Measurements from ENCODE around the gene GART. TPM values are rescaled to one million over a fixed set of nuclear protein-coding genes. Genes with fewer than 3 reads are reported as not detected.

Gene GART
- polyA plus RNA-seq, 3 donors: 7.4 to 28.6 (median 26.1) TPM

DNA sequence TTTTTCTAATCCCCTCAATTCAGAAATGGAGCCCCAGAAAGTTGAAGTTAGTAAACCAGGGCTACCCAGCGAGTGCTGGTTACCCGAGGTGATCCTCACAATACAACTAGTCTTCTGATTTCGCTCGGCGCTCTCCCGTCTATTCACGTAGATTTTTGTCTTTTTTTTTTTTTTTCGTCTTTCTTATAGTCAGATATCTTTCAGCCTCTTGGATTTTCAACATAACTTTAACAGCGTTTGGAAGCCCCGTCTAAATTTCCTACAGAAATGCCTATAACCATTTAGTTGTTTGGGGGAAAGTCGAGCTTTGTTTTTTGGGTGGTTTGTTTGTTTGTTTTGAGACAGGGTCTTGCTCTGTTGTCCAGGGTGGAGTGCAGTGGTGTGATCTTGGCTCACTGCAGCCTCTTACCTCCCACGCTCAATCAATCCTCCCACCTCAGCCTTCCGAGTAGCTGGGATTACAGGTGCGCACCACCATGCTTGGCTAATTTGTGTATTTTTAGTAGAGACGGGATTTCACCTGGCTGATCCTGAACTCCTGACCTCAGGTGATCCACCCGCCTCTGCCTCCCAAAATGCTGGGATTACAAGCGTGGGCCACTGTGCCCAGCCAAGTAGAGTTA lies 61.3 kb downstream of the GART start:
- H3K4me2 ChIP-seq (replicated peaks; ENCODE audit: extremely low read depth, low read length, poor library complexity, severe bottlenecking): peak overlapping the region; percentile 87
- DNase-seq: no peak
- Mint-ChIP-seq H3K36me3 (no peaks in the 10 kb centered on the region), H3K27ac (peak overlapping the region; percentile 87 to 97 (median 93)), H3K4me3 (peak overlapping the region; percentile 90 to 96), H3K4me1 (peaks cover 24% of the 10 kb centered on the region), H3K27me3 (ENCODE audit: low read depth in 3 of 3) (peaks cover 0 to 1% (median 0%) of the 10 kb centered on the region in 3 donors), H3K9me3 (peaks cover 0 to 2% (median 0%) of the 10 kb centered on the region in 7 donors)
- peak overlapping the region; percentile 62 to 97 (median 88) for H3K4me3 ChIP-seq (replicated peaks in 1 of 3; ENCODE audit: low read depth in 2 of 3, low read length in 3 of 3)
- peaks cover 5% of the 10 kb centered on the region for H4K20me1 ChIP-seq (ENCODE audit: insufficient read depth, low read length)
- H3K79me2 ChIP-seq (ENCODE audit: insufficient read depth, low read length): peaks cover 30% of the 10 kb centered on the region
- intact Hi-C loops (cut with micrococcal nuclease): loop anchor here (2.0 to 5.0 kb wide), 4 partner anchors 62 to 160 kb away; partner anchors contain the start of genes DONSON (in 2 of the 2), CRYZL1 (in 1 of the 2), GART (in 1 of the 2) and SON (in 1 of the 2)
- peak overlapping the region; percentile 77 to 88 for H3K27ac ChIP-seq (ENCODE audit: low read depth in 1 of 2, low read length in 2 of 2)
- no peaks in the 10 kb centered on the region for H3K27me3 ChIP-seq (ENCODE audit: control insufficient read depth in 2 of 2, insufficient read depth in 2 of 2, low read length in 2 of 2)
- no peaks in the 10 kb centered on the region for H3K36me3 ChIP-seq (replicated peaks in 1 of 2; ENCODE audit: control insufficient read depth in 1 of 2, insufficient read depth in 2 of 2, low read length in 2 of 2)
- peak overlapping the region; percentile 98 for H3K9ac ChIP-seq (ENCODE audit: insufficient read depth, low read length, poor library complexity, severe bottlenecking)
- H3K9me3 ChIP-seq (replicated peaks in 1 of 2; ENCODE audit: control insufficient read depth in 1 of 2, insufficient read depth in 1 of 2, low read length in 2 of 2): no peaks in the 10 kb centered on the region
- H2AFZ ChIP-seq (ENCODE audit: insufficient read depth, low read depth, low read length, poor library complexity, severe bottlenecking): peak overlapping the region; percentile 93
- peaks cover 21 to 33% of the 10 kb centered on the region in 2 donors for H3K4me1 ChIP-seq (ENCODE audit: control insufficient read depth in 1 of 2, insufficient read depth in 2 of 2, low read length in 2 of 2)
- WGBS (ENCODE audit: insufficient coverage): 33% methylated on average over 9 of the region's 17 CpGs
- TF ChIP-seq, protein P1, sequence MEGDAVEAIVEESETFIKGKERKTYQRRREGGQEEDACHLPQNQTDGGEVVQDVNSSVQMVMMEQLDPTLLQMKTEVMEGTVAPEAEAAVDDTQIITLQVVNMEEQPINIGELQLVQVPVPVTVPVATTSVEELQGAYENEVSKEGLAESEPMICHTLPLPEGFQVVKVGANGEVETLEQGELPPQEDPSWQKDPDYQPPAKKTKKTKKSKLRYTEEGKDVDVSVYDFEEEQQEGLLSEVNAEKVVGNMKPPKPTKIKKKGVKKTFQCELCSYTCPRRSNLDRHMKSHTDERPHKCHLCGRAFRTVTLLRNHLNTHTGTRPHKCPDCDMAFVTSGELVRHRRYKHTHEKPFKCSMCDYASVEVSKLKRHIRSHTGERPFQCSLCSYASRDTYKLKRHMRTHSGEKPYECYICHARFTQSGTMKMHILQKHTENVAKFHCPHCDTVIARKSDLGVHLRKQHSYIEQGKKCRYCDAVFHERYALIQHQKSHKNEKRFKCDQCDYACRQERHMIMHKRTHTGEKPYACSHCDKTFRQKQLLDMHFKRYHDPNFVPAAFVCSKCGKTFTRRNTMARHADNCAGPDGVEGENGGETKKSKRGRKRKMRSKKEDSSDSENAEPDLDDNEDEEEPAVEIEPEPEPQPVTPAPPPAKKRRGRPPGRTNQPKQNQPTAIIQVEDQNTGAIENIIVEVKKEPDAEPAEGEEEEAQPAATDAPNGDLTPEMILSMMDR (IDR thresholded peaks at IDR 0.05): no peak

DNA sequence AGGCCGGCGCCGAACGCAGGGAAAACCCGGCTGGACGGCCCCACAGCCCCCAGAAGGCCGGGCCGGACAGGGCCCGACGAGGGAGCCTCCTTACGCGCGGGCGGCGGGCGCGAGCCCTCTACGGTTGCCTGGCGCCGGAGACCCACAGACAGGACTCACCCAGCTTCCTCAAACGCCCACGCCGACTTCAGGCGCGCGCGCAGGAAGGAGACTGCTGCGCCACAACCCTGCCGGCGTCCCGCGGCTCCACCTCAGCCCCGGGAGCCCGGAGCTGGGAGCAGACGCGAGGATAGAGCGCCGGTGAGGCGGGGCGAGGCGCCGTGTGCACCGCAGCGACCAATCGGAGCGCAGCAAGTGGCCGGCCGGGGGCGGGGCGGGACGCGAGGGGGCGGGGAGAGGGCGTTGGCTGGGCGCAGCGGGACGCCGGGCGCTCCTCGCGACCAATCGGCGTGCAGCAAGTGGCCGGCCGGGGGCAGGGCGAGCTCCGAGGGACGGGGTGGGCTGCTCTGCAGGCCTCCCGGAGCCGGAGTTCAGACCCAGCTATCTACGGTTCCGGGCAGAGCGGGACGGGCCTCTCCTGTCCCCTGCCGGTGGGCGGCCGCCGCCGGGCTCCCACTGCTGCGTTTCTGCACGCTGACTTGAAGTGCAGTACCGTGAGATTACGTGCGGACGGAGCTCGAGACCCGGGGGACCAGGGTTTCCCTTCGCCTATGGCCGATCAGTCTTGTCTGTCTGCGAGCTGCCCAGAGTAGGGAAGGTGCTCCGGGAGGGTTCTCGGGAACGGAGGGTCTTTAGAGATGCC lies 62.0 kb downstream of the GART start, which contains the start of gene TMEM50B:
Gene TMEM50B (minus strand): TSS at position 296 of the 802 bp plus-strand sequence. CDS start 11,089 bp downstream, outside the sequence.
- Mint-ChIP-seq H3K4me3 (peak within 1 kb of the TSS; percentile 90 to 96), H3K27ac (peak within 1 kb of the TSS; percentile 87 to 97 (median 93)), H3K4me1 (peaks cover 24% of the 10 kb centered on the region), H3K27me3 (ENCODE audit: low read depth in 3 of 3) (peaks cover 0 to 1% (median 0%) of the 10 kb centered on the region in 3 donors), H3K36me3 (no peaks in the 10 kb centered on the region), H3K9me3 (peaks cover 0 to 2% (median 0%) of the 10 kb centered on the region in 7 donors)
- no peaks in the 10 kb centered on the region for H3K36me3 ChIP-seq (replicated peaks in 1 of 2; ENCODE audit: control insufficient read depth in 1 of 2, insufficient read depth in 2 of 2, low read length in 2 of 2)
- no peaks in the 10 kb centered on the region for H3K9me3 ChIP-seq (replicated peaks in 1 of 2; ENCODE audit: control insufficient read depth in 1 of 2, insufficient read depth in 1 of 2, low read length in 2 of 2)
- WGBS (ENCODE audit: insufficient coverage): under 1% methylated on average over 87 of the region's 93 CpGs
- peak within 1 kb of the TSS; percentile 87 for H3K4me2 ChIP-seq (replicated peaks; ENCODE audit: extremely low read depth, low read length, poor library complexity, severe bottlenecking)
- peak; percentile 96 to 97 (median 96) for DNase-seq
- TF ChIP-seq, protein P1 (IDR thresholded peaks at IDR 0.05): peak; percentile 19
- H3K9ac ChIP-seq (ENCODE audit: insufficient read depth, low read length, poor library complexity, severe bottlenecking): peak within 1 kb of the TSS; percentile 98
- H3K4me3 ChIP-seq (replicated peaks in 1 of 3; ENCODE audit: low read depth in 2 of 3, low read length in 3 of 3): peak within 1 kb of the TSS; percentile 77 to 97 (median 88)
- intact Hi-C loops (cut with micrococcal nuclease): loop anchor here (2.0 to 5.0 kb wide), 5 partner anchors 62 to 161 kb away; partner anchors contain the start of genes DONSON (in 2 of the 2), GART (in 2 of the 2), SON (in 2 of the 2) and CRYZL1 (in 1 of the 2)
- peaks cover 5% of the 10 kb centered on the region for H4K20me1 ChIP-seq (ENCODE audit: insufficient read depth, low read length)
- peak within 1 kb of the TSS; percentile 93 for H2AFZ ChIP-seq (ENCODE audit: insufficient read depth, low read depth, low read length, poor library complexity, severe bottlenecking)
- H3K4me1 ChIP-seq (ENCODE audit: control insufficient read depth in 1 of 2, insufficient read depth in 2 of 2, low read length in 2 of 2): peaks cover 21 to 33% of the 10 kb centered on the region in 2 donors
- H3K79me2 ChIP-seq (ENCODE audit: insufficient read depth, low read length): peaks cover 37% of the 10 kb centered on the region
- H3K27me3 ChIP-seq (ENCODE audit: control insufficient read depth in 2 of 2, insufficient read depth in 2 of 2, low read length in 2 of 2): no peaks in the 10 kb centered on the region
- H3K27ac ChIP-seq (ENCODE audit: low read depth in 1 of 2, low read length in 2 of 2): peak within 1 kb of the TSS; percentile 77 to 94
